HG03103 (cell line): ENCODE measurements around the gene MMS22L.

Source experiments
- ATAC-seq: cut with Tn5 transposase; IDR thresholded peaks from one replicate; pipeline ENCODE4 v1.9.1; 2021; ENCODE audit warnings: low read depth; ENCODE audit not compliant: unreplicated experiment

MMS22L gene

GRCh38 chr6:97145691-97146090, 137.3 kb downstream of the MMS22L start:
- ATAC-seq = no peak

DNA sequence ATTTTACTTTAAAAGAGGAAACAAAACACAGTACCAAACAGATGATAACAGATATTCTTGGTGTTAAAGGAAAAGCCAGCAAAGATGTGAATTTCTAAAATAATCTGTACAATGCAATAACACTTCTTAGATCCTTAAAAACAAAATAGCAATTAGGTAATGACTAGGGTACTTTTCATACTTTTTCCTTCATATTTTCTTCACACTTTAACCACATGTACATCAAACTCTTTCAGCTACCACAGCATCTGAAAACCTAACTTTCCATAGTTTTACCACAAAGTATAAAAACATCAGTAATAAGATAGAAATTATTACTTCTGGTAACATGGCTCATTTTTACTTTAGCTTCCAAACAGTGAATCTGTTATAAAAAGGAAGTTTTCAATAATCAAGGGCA, 141.3 kb downstream of the MMS22L start:
- ATAC-seq = no peak

DNA sequence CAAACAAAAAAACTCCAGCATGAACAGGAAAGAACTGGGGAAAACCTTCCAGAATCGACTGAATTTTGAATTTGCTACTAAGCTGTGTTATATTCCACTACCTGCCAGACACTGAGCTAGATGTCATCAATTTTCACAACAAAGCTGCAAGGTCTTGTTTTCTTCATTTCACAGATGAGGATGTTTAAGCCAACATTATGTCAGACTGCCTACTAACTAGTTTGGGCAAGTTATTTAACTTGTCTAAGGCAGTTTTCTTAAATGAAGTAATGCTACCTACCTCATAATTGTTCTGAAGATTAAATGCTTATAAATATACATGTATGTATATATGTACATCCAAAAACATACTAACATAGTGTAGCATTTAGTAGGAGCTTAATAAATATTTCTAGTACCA, 144.4 kb downstream of the MMS22L start:
- no peak for ATAC-seq

DNA sequence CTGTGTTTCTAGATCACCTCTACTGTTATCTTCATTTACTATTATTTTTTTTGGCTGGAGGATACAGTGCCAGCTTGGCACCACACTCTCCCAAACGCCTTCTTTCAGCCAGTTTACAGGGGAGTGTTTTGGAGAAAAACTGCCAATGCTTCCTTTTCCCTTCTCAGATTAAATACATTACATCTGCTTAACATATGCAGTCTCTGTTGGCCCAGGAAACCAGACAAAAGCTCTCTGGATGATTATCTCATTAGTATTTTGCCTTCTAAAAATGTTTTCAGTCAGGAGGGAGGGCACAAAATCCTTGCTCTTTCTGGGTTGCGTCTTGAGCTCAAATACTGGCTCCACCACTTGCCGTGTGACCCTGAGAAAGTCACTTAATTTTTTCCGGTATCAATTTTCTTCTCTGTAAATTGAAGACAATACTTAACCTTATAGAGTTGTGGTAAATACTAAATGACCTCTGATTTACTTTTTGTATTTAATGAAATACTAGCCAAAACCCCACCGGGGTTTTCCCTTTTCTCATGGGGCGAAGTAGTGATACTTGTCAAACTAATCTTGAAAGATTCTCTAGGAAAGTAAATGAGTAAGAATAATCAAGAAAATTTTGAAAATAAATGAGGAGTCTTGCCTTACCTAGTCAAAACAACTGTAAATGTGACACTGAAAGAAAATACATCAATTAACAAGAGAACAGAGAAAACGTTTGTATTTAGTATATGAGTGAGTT, 146.2 kb downstream of the MMS22L start:
- ATAC-seq = no peak

GRCh38 chr6:97133067-97133466, 149.9 kb downstream of the MMS22L start:
- ATAC-seq = no peak

GRCh38 chr6:97129106-97129505, 153.9 kb downstream of the MMS22L start:
- no peak for ATAC-seq

GRCh38 chr6:97128507-97128906, 154.5 kb downstream of the MMS22L start:
- ATAC-seq = no peak

- ATAC-seq = no peak
These were observed 159.4 kb downstream of the MMS22L start for GRCh38 chr6:97123652-97124051.

GRCh38 chr6:97123112-97123511, 159.9 kb downstream of the MMS22L start:
- ATAC-seq = no peak

DNA sequence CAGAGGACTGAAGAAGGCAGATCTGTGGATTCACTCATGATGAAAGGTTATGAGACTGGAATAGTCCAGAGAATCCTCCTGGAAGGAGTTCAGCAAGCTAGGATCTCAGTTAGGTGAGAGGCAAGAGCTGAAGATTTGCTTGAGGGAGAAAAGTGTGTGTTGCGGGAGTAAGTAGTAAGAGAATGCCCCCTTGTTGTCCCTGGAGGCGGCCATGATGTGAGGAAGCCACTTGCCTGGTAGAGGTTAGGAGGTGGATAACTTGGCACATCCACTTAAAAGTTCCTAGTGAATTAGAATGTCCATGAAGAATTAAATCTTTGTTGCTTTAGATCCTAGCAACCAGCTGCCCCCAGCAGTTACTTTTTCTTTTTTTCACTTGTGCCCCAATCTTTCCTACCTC, 162.5 kb downstream of the MMS22L start:
- no peak for ATAC-seq

DNA sequence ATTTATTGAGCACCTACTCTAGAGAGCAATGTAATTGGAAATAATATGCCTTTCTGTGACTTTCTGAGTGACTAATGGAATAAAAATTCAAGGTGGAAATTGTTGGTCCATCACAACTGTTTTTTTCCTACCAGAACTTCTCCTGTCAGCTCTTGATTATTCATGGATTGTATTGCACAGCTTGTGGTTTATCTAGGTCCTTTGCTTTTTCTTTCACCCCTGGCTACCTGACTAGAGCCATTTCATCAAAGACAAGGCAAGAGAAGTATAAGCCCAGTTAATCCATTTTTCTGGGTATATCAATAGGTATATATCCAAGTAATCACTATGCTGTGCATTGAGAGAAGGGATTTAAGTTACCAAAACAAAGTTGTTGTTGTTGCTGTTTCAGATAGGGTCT, 168.4 kb downstream of the MMS22L start:
- no peak for ATAC-seq

- no peak for ATAC-seq
These were observed 169.8 kb downstream of the MMS22L start for GRCh38 chr6:97113170-97113569.

GRCh38 chr6:97111243-97111642, 171.8 kb downstream of the MMS22L start:
- ATAC-seq = no peak

GRCh38 chr6:97110626-97111025, 172.4 kb downstream of the MMS22L start:
- ATAC-seq = no peak

DNA sequence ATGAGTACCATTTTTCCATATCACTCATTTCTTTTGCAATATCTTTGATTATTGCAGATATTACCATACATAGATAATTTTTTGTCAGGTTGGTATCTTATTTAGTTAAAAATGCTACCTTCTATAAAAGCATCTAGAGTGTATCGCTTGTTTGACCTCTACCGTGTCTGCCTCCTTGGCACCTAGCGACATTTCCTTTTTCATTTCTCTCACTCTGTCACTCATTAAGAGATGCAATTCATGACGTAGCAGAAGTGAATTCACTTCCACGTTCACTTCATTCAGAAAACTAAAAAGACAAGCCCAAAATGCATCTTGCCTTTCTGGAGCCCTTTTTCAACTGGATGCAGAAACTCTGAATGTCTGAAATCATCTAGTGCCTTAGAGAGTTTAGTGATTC, 172.9 kb downstream of the MMS22L start:
- no peak for ATAC-seq

- ATAC-seq = no peak
These were observed 173.6 kb downstream of the MMS22L start for GRCh38 chr6:97109444-97109843.

- ATAC-seq = no peak
These were observed 180.7 kb downstream of the MMS22L start for GRCh38 chr6:97102145-97102790.

DNA sequence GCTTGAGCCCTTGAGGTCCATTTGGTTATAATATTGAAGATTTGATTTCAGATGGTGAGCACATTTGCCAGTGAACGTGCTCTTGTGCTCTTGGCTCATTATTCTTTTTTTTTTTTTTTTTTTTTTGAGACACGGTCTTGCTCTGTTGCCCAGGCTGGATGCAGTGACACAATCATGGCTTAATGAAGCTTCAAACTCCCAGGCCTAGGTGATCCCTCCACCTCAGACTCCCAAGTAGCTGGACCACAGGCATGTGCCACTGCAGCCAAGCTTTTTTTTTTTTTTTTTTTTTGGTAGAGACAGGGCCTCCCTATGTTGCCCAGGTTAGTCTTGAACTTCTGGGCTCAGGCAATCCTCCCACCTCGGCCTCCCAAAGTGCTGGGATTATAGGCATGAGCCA, 182.3 kb downstream of the MMS22L start:
- no peak for ATAC-seq

- ATAC-seq = no peak
These were observed 185.7 kb downstream of the MMS22L start for GRCh38 chr6:97097068-97098047.

GRCh38 chr6:97095311-97095850, 187.6 kb downstream of the MMS22L start:
- no peak for ATAC-seq

DNA sequence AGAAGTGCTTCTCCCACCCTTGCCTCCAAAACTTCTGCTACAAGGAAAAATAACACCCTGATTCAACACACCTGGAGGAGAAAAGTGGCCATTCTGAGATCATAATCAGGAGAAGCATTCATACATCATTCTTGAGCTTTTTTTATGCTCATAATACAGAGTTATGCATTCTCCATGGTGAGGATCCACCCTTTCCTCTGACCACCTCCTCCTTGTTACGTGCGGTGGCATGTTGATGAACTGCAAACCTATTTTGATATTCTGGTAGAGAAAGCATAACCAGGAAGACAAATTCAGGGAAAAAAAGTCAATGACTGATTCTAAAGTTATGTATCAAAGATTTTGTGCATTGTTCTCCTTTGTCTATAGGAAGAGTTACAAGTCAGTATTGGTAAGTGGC, 188.6 kb downstream of the MMS22L start:
- ATAC-seq = no peak
